Fibroblast of mammary gland (primary cell): ENCODE results near the gene NME9.

ENCODE experiments used
- DNase-seq: peaks from one replicate; pipeline ENCODE4 v3.0.0-alpha.2; 2010; ENCODE audit warnings: low read depth
- H3K4me3 ChIP-seq: 2 replicates; pipeline ENCODE4 v1.5.1; 2011; ENCODE audit warnings: low read depth, mild to moderate bottlenecking, low read length, moderate library complexity; ENCODE audit not compliant: control insufficient read depth
- TF ChIP-seq, protein P1 (sequence below): conservative IDR thresholded peaks from 2 replicates; pipeline ENCODE4 v1.5.1; 2011; ENCODE audit warnings: low read depth, low read length, inconsistent platforms; ENCODE audit not compliant: control insufficient read depth, insufficient read depth

The NME9 gene

DNA sequence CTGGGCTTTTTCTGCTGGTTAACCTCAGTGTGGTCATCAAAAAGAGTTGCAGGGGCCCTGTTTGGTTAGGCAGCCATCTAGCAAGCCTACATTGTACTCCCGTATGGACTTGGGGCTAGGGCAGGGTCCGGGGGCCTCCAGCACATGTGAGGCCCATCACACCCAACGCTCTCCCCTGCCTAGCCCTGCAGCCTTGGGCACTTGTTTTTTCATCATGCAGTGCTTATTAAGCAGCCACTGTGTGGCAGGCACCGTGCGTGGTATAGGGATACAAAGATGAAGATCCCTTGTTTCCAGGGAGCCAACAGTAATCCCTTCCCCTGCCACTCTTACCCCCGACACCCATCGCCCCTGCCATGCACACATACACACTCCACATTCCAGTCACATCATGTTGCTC lies 32.9 kb upstream of the NME9 start:
- H3K4me3 ChIP-seq: no peak overlapping the region
- DNase-seq: no peak
- TF ChIP-seq, protein P1, sequence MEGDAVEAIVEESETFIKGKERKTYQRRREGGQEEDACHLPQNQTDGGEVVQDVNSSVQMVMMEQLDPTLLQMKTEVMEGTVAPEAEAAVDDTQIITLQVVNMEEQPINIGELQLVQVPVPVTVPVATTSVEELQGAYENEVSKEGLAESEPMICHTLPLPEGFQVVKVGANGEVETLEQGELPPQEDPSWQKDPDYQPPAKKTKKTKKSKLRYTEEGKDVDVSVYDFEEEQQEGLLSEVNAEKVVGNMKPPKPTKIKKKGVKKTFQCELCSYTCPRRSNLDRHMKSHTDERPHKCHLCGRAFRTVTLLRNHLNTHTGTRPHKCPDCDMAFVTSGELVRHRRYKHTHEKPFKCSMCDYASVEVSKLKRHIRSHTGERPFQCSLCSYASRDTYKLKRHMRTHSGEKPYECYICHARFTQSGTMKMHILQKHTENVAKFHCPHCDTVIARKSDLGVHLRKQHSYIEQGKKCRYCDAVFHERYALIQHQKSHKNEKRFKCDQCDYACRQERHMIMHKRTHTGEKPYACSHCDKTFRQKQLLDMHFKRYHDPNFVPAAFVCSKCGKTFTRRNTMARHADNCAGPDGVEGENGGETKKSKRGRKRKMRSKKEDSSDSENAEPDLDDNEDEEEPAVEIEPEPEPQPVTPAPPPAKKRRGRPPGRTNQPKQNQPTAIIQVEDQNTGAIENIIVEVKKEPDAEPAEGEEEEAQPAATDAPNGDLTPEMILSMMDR: no peak

DNA sequence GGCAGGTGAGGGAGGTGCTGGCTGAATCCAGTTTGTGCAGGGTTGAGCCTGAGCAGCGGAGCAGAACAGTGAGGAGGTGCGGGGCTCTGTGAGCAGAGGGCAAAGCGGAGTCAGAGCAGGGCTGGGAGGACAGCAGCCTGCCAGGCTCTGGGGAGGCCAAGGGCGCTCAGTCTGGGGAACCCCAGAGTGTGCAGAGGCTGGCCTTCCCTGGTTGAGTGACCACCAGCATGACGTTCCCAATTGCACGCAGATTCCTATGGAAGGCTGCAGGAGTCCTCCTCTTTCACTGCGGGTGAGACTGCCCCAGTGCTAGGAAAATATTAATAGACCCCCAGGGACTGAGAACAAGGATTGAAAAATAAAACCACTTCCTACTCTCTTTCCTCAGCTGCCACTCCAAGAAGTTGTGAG lies 31.9 kb upstream of the NME9 start:
- H3K4me3 ChIP-seq: no peak overlapping the region
- TF ChIP-seq, protein P1: no peak
- no peak for DNase-seq

DNA sequence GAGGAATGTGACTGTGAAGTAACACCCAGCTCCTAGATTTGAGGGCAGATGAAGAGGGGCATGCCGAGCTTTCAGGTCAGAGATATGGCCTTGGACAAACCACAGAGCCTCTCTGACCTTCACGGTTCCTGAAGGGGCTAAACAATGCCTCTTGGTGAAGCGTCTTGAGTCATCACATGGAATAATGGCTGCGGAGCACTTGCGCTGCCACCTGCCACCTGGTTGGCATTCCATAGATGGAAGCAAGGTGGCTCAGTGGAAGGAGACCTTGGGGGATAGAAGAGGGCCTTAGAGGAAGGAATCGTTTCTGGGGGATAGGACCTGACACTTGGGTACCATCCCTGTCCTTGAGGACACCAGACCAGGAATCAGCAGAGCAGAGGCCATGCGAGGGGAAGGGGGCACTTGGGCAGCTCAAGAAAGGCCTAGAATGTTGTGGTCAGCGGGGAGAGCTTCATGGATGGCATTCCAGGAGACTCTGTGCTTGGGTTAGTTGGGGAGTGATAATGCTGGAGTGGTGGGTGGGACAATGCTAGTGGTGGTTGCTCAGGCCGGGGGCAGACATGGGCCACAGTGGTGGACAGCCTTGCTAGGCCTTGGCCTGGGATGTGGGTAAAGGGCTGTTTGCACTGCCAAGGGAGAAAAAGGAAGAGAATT lies 31.3 kb upstream of the NME9 start:
- no peak for DNase-seq
- TF ChIP-seq, protein P1: no peak
- no peak overlapping the region for H3K4me3 ChIP-seq

DNA sequence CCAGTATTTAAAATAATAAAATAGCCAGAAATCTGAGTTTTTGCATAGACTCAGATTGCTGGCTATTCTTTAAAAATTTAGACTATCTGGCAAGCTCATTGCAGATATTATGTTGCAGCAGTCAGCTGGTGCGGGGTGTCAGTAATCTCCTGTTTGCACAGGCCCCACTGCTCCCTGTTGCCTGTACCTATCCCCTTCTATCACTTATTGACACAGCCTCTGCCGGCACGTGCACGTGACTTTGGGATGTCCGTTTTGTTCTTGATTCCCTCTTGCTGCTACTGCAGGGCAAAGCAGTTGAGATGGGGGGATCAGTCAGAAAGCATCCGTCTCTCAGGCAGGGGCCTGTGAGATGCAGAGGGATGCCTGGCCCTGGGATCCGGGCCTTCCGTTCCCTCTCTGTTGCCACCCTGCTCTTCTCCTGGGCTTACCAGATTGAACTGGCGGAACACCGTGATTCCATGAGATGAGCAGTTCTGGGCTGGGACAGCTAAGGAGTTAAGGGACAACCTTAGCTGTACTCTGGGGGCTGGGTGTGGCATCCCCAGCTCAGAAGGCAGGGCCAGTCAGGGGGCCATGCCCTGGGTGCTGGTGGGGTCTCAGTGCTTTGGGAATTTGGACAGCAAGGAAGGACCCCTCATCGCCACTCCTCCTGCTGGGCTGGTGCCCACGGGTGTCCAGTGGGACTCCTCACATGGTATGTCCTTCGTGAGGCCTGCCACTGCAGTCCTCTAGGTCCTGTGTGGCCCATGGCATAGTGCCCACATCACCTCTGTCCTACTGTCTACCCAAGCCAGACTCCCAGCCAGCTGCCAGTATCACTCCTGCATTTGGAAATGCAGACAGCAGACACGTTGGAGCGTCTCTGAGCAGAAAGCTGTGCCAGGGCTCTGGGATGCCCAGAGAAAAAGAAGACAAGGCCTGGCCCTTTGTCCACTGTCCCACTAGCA lies 30.5 kb upstream of the NME9 start:
- TF ChIP-seq, protein P1: no peak
- DNase-seq: no peak
- no peak overlapping the region for H3K4me3 ChIP-seq

DNA sequence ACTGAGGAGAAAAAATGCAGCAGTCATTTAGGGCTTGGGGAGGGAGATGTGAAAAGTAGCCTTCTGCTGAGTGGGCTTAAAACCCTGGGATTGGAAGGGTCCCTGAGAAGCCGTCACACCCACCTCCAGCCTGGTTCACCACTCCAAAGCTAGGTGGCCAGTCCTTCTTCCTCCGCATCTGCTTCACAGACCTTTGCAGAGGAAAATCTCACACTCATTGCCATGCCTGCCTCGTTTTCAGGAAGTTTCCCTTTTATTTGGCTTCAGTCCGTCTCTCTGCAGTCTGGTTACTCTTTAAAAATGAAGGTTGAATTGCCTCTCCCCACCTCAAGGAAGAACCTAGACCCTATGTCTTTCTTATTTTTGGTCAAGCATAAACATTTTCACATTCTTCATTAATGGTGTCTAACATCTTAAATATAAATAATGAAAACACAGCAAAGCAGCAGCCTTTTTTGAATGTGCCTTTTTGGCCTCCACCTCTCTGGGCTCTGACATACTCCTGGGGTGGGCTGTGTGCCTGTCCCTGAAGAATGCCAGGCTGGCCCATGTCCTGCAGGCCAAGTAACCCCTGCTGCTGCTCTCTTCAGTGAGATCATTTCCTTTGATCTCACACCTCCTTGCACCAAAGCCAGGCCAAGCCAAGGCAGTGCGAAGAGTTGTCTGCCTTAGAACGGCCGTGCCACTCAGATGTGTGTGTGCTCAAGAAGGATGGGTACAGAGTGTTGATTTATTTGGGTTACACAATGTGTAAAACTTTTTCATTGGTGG lies 29.7 kb upstream of the NME9 start:
- no peak for DNase-seq
- TF ChIP-seq, protein P1: no peak
- no peak overlapping the region for H3K4me3 ChIP-seq

DNA sequence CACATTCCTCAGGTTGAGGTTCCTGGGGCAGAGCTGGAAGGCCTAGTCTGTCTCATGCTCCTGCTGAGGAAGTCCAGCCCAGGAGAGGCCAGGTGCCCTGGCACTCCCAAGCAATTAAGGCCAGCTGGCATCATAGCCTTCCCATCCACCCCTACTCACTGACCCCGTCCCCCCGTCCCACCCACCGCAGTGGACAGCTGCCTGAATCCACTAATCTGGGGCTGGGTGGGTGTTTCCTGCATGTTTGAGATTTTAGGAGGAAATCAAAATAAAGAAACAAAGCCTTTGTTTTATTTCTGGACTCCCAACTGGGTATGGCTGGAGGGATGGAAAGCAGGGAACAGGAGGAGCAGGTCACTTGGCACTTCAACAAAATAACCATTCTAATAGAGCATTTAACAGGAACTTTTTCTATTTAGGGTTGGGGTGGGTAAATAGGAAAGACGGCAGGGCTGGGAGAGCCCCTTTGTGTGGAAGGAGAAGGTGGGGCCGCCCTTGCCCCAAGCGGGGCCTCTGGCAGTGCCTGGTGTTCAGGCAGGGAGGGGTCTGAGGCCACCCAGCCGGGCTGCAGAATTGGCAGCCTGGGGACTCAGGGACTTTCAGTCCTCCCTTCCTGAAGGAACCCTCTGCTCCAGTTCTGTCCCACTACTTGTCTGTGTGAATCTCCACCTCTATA lies 27.2 kb upstream of the NME9 start:
- no peak for DNase-seq
- TF ChIP-seq, protein P1: no peak
- H3K4me3 ChIP-seq: no peak overlapping the region
